Transverse colon (tissue), 4 donors: ENCODE measurements around the gene CRB2. TPM values are rescaled to one million over a fixed set of nuclear protein-coding genes. Genes with fewer than 3 reads are reported as not detected.

ENCODE experiments used
- DNase-seq: peaks from one replicate; pipeline ENCODE4 v3.0.0-alpha.2; 2019
- H3K27ac ChIP-seq, 4 donors: fragments of 200-600 bp; sonication (generic); 2 replicates each; pipeline ENCODE4 v1.5.1; 2016 to 2018; ENCODE audit warnings: inconsistent platforms in 4 of 4
- H3K27me3 ChIP-seq: fragments of 200-600 bp; sonication (generic); 2 replicates; pipeline ENCODE4 v1.5.1; 2017; ENCODE audit warnings: inconsistent platforms
- H3K36me3 ChIP-seq, 4 donors: fragments of 200-600 bp; sonication (generic); 2 replicates each; pipeline ENCODE4 v1.5.1; 2017 to 2019; ENCODE audit warnings: inconsistent platforms in 4 of 4
- H3K4me1 ChIP-seq, 4 donors: fragments of 200-600 bp; sonication (generic); 2 replicates each; pipeline ENCODE4 v1.5.1; 2017 to 2020; ENCODE audit warnings: inconsistent platforms in 4 of 4
- H3K4me3 ChIP-seq, 4 donors: fragments of 200-600 bp; sonication (generic); 1 replicate in 1 of 4; 2 replicates in 3 of 4; pipeline versions ENCODE4 v1.5.1 to v1.6.1; 2017 to 2019; ENCODE audit warnings: inconsistent platforms in 4 of 4
- H3K9me3 ChIP-seq, 2 donors: fragments of 200-600 bp; sonication (generic); 2 replicates each; pipeline ENCODE4 v1.5.1; 2017 to 2019; ENCODE audit warnings: inconsistent platforms in 2 of 2
- CTCF ChIP-seq, 5 experiments: fragments of 200-600 bp in 3 of 5; fragments of 450-650 bp in 2 of 5; sonication (generic) in 3 of 5; IDR thresholded peaks; 1 replicate in 2 of 5; 2 replicates in 3 of 5; pipeline ENCODE4 v1.5.1; 2016 to 2017; ENCODE audit warnings: antibody characterized with exemption in 5 of 5, inconsistent platforms in 3 of 5, mild to moderate bottlenecking in 2 of 5, moderate library complexity in 1 of 5
- EP300 ChIP-seq: sonication (generic); formaldehyde crosslinking; IDR thresholded peaks from one replicate; pipeline ENCODE4 v1.6.1; 2017; ENCODE audit warnings: antibody characterized with exemption, low read depth
- POLR2A ChIP-seq: fragments of 450-650 bp; IDR thresholded peaks from one replicate; pipeline ENCODE4 v1.6.1; 2016; ENCODE audit warnings: antibody characterized with exemption, mild to moderate bottlenecking, moderate library complexity
- POLR2AphosphoS5 ChIP-seq, 3 donors: sonication (generic); formaldehyde crosslinking; IDR thresholded peaks; one replicate each; pipeline ENCODE4 v1.6.1; 2016; ENCODE audit warnings: antibody characterized with exemption in 3 of 3
- WGBS, 2 donors: methylation state at CpG; one replicate each; pipeline ENCODE4 v1.1.5; 2018; ENCODE audit warnings: low coverage in 1 of 2; 5-methylcytosine and 5-hydroxymethylcytosine counted together
- in situ Hi-C, 4 donors: fragments of 200-750 bp; cut with MboI; loops; one replicate each; pipeline versions ENCODE4 v1.15.0 to v1.15.1; 2017; ENCODE audit warnings: low sequenced_read_pairs in 3 of 4, low pct_ligation_motif_present in 1 of 4, low pct_unique_long_range_greater_than_20kb in 1 of 4
- intact Hi-C: fragments of 100-400 bp; cut with DNase I; formaldehyde crosslinking; loops from one replicate; pipeline ENCODE4 v1.15.1; 2023; ENCODE audit warnings: low total_unique reads
- total RNA-seq, 4 donors: library from RNA; depleted of rRNA; stranded (reverse); fragments of >200 nt; gene quantifications; one replicate each; pipeline ENCODE4 v1.1.0, GENCODE V29; 2016

The CRB2 gene
- total RNA-seq, 4 donors from 2014 or later, result 0.32 to 0.82 (median 0.75) TPM; not detected in 1

GRCh38 chr9:123411636-123412035 is 55.6 kb downstream of the CRB2 start:
- intact Hi-C loops, result no loop called here
- no peaks in the 10 kb centered on the region for H3K9me3 ChIP-seq
- in situ Hi-C loops, result loop anchor here in 3 of 4 donors (25.0 kb wide), 1 partner anchor 626 kb away; no protein-coding TSS in a partner anchor
- TF ChIP-seq POLR2AphosphoS5 (IDR thresholded peaks at IDR 0.05) (no peak), POLR2A (no peak), CTCF (IDR thresholded peaks at IDR 0.05) (no peak), EP300 (no peak)
- no peaks in the 10 kb centered on the region for H3K36me3 ChIP-seq
- DNase-seq, result no peak
- no peak overlapping the region for H3K27ac ChIP-seq
- WGBS, 2 donors, result 94% methylated on average over 11 of the region's 11 CpGs; no CpG with 5 or more reads in 1 of the 2 donors
- H3K4me3 ChIP-seq, result no peak overlapping the region
- no peaks in the 10 kb centered on the region for H3K27me3 ChIP-seq
- no peaks in the 10 kb centered on the region for H3K4me1 ChIP-seq

- in situ Hi-C loops (loop anchor here in 3 of 4 donors (25.0 kb wide), 1 partner anchor 625 kb away; no protein-coding TSS in a partner anchor), intact Hi-C loops (no loop called here)
- Histone ChIP-seq H3K9me3 (no peaks in the 10 kb centered on the region), H3K27me3 (no peaks in the 10 kb centered on the region), H3K36me3 (no peaks in the 10 kb centered on the region), H3K4me3 (no peak overlapping the region), H3K4me1 (no peaks in the 10 kb centered on the region), H3K27ac (no peak overlapping the region)
- 90 to 100% methylated on average over 2 to 16 of the region's 18 CpGs for WGBS, 2 donors
- TF ChIP-seq CTCF (IDR thresholded peaks at IDR 0.05) (no peak), POLR2A (no peak), EP300 (no peak), POLR2AphosphoS5 (IDR thresholded peaks at IDR 0.05) (no peak)
- no peak for DNase-seq
These were observed 56.3 kb downstream of the CRB2 start for GRCh38 chr9:123412171-123412820.

DNA sequence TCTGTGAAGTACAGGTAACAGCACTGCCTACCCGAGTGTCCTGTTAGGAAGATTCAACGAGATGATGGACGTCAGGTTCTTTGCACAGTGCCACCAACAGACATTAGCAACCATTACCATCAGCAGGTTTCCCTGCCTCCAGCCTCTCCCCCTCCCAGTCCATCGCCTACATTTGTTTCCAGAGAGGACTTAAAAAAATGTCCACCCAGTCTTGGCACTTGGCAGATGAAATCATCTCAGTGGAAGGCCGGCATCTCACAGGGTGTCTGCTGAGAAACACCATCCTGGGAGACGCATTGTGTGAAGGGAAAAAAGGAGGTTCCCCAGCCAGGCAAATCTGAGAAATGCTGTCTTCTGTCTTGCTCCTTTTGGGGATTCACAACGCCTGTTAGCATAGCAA is 58.2 kb downstream of the CRB2 start:
- H3K36me3 ChIP-seq, result no peaks in the 10 kb centered on the region
- 87% methylated on average over 7 of the region's 7 CpGs; no CpG with 5 or more reads in 1 of the 2 donors for WGBS, 2 donors
- DNase-seq, result no peak
- TF ChIP-seq POLR2AphosphoS5 (IDR thresholded peaks at IDR 0.05) (no peak), POLR2A (no peak), EP300 (no peak), CTCF (IDR thresholded peaks at IDR 0.05) (no peak)
- intact Hi-C loops (no loop called here), in situ Hi-C loops (loop anchor here in 3 of 4 donors (25.0 kb wide), 1 partner anchor 623 kb away; no protein-coding TSS in a partner anchor)
- H3K27ac ChIP-seq, result no peak overlapping the region
- no peaks in the 10 kb centered on the region for H3K4me1 ChIP-seq
- H3K9me3 ChIP-seq, result no peaks in the 10 kb centered on the region
- no peaks in the 10 kb centered on the region for H3K27me3 ChIP-seq
- H3K4me3 ChIP-seq, result no peak overlapping the region

DNA sequence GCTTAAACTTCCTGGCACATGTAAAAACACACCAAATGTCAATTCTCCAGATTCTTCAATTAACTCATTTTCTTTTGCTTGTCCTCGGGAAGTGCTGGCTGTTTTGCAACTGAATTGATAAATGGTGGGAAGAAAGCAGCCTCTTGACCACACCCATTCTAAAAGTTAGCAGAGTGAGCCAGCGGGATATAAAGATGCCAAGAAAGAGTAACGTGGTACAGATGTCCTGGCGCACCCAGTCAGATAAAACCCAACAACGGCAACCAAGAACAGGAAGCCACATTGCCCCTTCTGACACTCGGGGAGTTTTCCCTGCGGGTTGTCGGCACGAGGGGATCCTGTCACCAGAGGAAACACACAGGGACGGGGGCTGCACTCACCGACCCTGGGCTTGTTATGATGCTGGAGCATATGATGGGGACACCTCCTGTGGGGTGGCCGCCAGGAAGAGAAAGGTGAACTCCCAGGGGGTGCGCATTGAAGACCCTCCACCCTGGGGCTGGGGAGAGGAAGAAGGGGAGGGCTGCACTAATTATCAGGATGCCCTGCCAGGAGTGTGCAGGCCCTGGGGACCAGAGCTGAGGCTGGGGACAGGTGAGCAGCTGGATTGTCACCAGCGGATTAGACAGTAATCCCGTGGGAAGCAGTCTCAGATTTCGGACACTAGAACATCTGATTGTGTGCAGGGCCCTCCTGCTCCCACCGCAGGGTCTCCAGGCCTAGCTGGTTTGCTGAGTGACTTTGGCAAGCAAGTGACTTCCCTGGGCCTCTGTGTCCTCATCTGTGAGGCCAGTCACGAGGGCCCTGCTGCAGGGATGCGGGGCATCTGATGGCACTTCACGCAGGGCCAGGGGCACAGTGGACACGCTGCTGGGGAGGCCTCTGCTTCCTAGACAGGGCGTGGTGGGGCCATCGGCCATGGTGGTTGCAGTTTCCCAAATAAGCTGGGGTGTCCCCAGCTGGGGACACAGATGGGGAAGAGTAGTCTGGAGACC is 59.2 kb downstream of the CRB2 start:
- in situ Hi-C loops (loop anchor here in 3 of 4 donors (25.0 kb wide), 1 partner anchor 622 kb away; no protein-coding TSS in a partner anchor), intact Hi-C loops (no loop called here)
- no peak overlapping the region for H3K27ac ChIP-seq
- TF ChIP-seq CTCF (IDR thresholded peaks at IDR 0.05), result no peak
- no peak for TF ChIP-seq POLR2AphosphoS5 (IDR thresholded peaks at IDR 0.05)
- no peak for TF ChIP-seq POLR2A
- no peak for TF ChIP-seq EP300
- no peaks in the 10 kb centered on the region for H3K9me3 ChIP-seq
- H3K27me3 ChIP-seq, result no peaks in the 10 kb centered on the region
- no peak for DNase-seq
- H3K4me3 ChIP-seq, result no peak overlapping the region
- no peaks in the 10 kb centered on the region for H3K4me1 ChIP-seq
- H3K36me3 ChIP-seq, result no peaks in the 10 kb centered on the region
- 67 to 87% methylated on average over 1 to 23 of the region's 23 CpGs for WGBS, 2 donors
